Effector memory CD4-positive, alpha-beta T cell (primary cell): ENCODE data around the gene DNTTIP2.
"Not testable (repeated sequence)": the region's sequence is repeated elsewhere in the genome, so short reads cannot be mapped to it uniquely, and the experiment has no call there.

Experiments used
- DNase-seq, 3 donors: peaks; one replicate each; pipeline ENCODE4 v3.0.0-alpha.2; 2020
- H3K27ac ChIP-seq: 2 replicates; pipeline ENCODE4 v1.7.0; 2013; ENCODE audit warnings: mild to moderate bottlenecking, low read length, moderate library complexity; ENCODE audit not compliant: insufficient read depth, poor library complexity, severe bottlenecking
- H3K27me3 ChIP-seq: replicated peaks from 2 replicates; pipeline ENCODE4 v1.7.0; 2013; ENCODE audit warnings: mild to moderate bottlenecking, low read length; ENCODE audit not compliant: insufficient read depth, control insufficient read depth, poor library complexity, severe bottlenecking
- H3K36me3 ChIP-seq: 2 replicates; pipeline ENCODE4 v1.7.0; 2013; ENCODE audit warnings: mild to moderate bottlenecking, low read length, moderate library complexity; ENCODE audit not compliant: control insufficient read depth, insufficient read depth
- H3K4me1 ChIP-seq: 2 replicates; pipeline ENCODE4 v1.7.0; 2013; ENCODE audit warnings: low read length, mild to moderate bottlenecking; ENCODE audit not compliant: control insufficient read depth, insufficient read depth, poor library complexity, severe bottlenecking
- H3K4me3 ChIP-seq: 2 replicates; pipeline ENCODE4 v1.7.0; 2013; ENCODE audit warnings: low read length, low read depth, mild to moderate bottlenecking; ENCODE audit not compliant: insufficient read depth, poor library complexity, severe bottlenecking
- H3K9me3 ChIP-seq: 2 replicates; pipeline ENCODE4 v1.7.0; 2013; ENCODE audit warnings: mild to moderate bottlenecking, low read length, moderate library complexity; ENCODE audit not compliant: control insufficient read depth

The DNTTIP2 gene

GRCh38 chr1:93844262-93845045, 34.6 kb downstream of the DNTTIP2 start:
- no peak overlapping the region for H3K4me3 ChIP-seq
- H3K4me1 ChIP-seq, result peaks cover 6% of the 10 kb centered on the region
- no peak overlapping the region for H3K27ac ChIP-seq
- no peaks in the 10 kb centered on the region for H3K9me3 ChIP-seq
- DNase-seq, result peak in 2 of 3 donors; percentile 9 to 25
- H3K27me3 ChIP-seq, result no peaks in the 10 kb centered on the region
- no peaks in the 10 kb centered on the region for H3K36me3 ChIP-seq

GRCh38 chr1:93842750-93843500, 36.1 kb downstream of the DNTTIP2 start:
- Histone ChIP-seq H3K9me3 (no peaks in the 10 kb centered on the region), H3K36me3 (no peaks in the 10 kb centered on the region), H3K27me3 (no peaks in the 10 kb centered on the region), H3K4me3 (no peak overlapping the region), H3K4me1 (peaks cover 6% of the 10 kb centered on the region), H3K27ac (no peak overlapping the region)
- no peak for DNase-seq

GRCh38 chr1:93841771-93842170, 37.2 kb downstream of the DNTTIP2 start:
- no peaks in the 10 kb centered on the region for H3K9me3 ChIP-seq
- H3K27me3 ChIP-seq, result no peaks in the 10 kb centered on the region
- no peaks in the 10 kb centered on the region for H3K36me3 ChIP-seq
- peaks cover 6% of the 10 kb centered on the region for H3K4me1 ChIP-seq
- H3K4me3 ChIP-seq, result no peak overlapping the region
- no peak overlapping the region for H3K27ac ChIP-seq
- DNase-seq, result no peak

GRCh38 chr1:93840956-93841482, 38.0 kb downstream of the DNTTIP2 start:
- Histone ChIP-seq H3K27me3 (no peaks in the 10 kb centered on the region), H3K36me3 (no peaks in the 10 kb centered on the region), H3K4me1 (peaks cover 6% of the 10 kb centered on the region), H3K4me3 (no peak overlapping the region), H3K27ac (no peak overlapping the region), H3K9me3 (no peaks in the 10 kb centered on the region)
- no peak for DNase-seq

GRCh38 chr1:93839753-93840152, 39.3 kb downstream of the DNTTIP2 start:
- H3K27ac ChIP-seq, result no peak overlapping the region
- H3K4me3 ChIP-seq, result no peak overlapping the region
- no peaks in the 10 kb centered on the region for H3K27me3 ChIP-seq
- no peak for DNase-seq
- no peaks in the 10 kb centered on the region for H3K4me1 ChIP-seq
- H3K36me3 ChIP-seq, result no peaks in the 10 kb centered on the region
- H3K9me3 ChIP-seq, result no peaks in the 10 kb centered on the region

- Histone ChIP-seq H3K27me3 (no peaks in the 10 kb centered on the region), H3K9me3 (no peaks in the 10 kb centered on the region), H3K36me3 (no peaks in the 10 kb centered on the region), H3K4me1 (no peaks in the 10 kb centered on the region), H3K27ac (no peak overlapping the region), H3K4me3 (no peak overlapping the region)
- DNase-seq, result no peak
These were observed 39.7 kb downstream of the DNTTIP2 start for GRCh38 chr1:93839307-93839706.

- no peak overlapping the region for H3K27ac ChIP-seq
- DNase-seq, result no peak
- H3K9me3 ChIP-seq, result no peaks in the 10 kb centered on the region
- no peaks in the 10 kb centered on the region for H3K36me3 ChIP-seq
- H3K4me3 ChIP-seq, result no peak overlapping the region
- H3K27me3 ChIP-seq, result no peaks in the 10 kb centered on the region
- H3K4me1 ChIP-seq, result no peaks in the 10 kb centered on the region
These were observed 41.0 kb downstream of the DNTTIP2 start for GRCh38 chr1:93837961-93838360.

GRCh38 chr1:93833293-93833692, 45.7 kb downstream of the DNTTIP2 start:
- DNase-seq, H3K9me3 ChIP-seq, H3K4me3 ChIP-seq, H3K27me3 ChIP-seq, H3K4me1 ChIP-seq, H3K27ac ChIP-seq, H3K36me3 ChIP-seq: not testable (repeated sequence)

GRCh38 chr1:93829061-93829460, 49.9 kb downstream of the DNTTIP2 start:
- no peak overlapping the region for H3K4me3 ChIP-seq
- no peaks in the 10 kb centered on the region for H3K4me1 ChIP-seq
- no peak for DNase-seq
- H3K36me3 ChIP-seq, result no peaks in the 10 kb centered on the region
- H3K27me3 ChIP-seq, result no peaks in the 10 kb centered on the region
- no peaks in the 10 kb centered on the region for H3K9me3 ChIP-seq
- H3K27ac ChIP-seq, result no peak overlapping the region

GRCh38 chr1:93828367-93828755, 50.6 kb downstream of the DNTTIP2 start:
- Histone ChIP-seq H3K36me3 (no peaks in the 10 kb centered on the region), H3K4me1 (no peaks in the 10 kb centered on the region), H3K27ac (no peak overlapping the region), H3K9me3 (no peaks in the 10 kb centered on the region), H3K27me3 (no peaks in the 10 kb centered on the region), H3K4me3 (no peak overlapping the region)
- DNase-seq, result no peak
